Subcutaneous adipose tissue (tissue), 4 donors: ENCODE measurements around the gene SACS. TPM values are rescaled to one million over a fixed set of nuclear protein-coding genes. Genes with fewer than 3 reads are reported as not detected.

Source experiments
- CTCF ChIP-seq: fragments of 450-650 bp; IDR thresholded peaks from one replicate; pipeline ENCODE4 v1.5.1; 2016; ENCODE audit warnings: low read depth, mild to moderate bottlenecking, control low read depth, antibody characterized with exemption, moderate library complexity
- total RNA-seq, 4 donors: library from RNA; depleted of rRNA; stranded (reverse); fragments of >200 nt; gene quantifications; one replicate each; pipeline ENCODE4 v1.1.0, GENCODE V29; 2016

SACS gene
- total RNA-seq, 4 donors from 2014 or later = 16.6 to 25.0 (median 19.9) TPM

- TF ChIP-seq CTCF = no peak
Observed at GRCh38 chr13:23450340-23451046, 17.0 kb upstream of the SACS start.

GRCh38 chr13:23449398-23450162 is 16.1 kb upstream of the SACS start:
- TF ChIP-seq CTCF = no peak

- no peak for TF ChIP-seq CTCF
Observed at GRCh38 chr13:23447927-23448326, 14.4 kb upstream of the SACS start.

- TF ChIP-seq CTCF = no peak
Observed at GRCh38 chr13:23445794-23446193, 12.3 kb upstream of the SACS start.

GRCh38 chr13:23443878-23444277 is 10.4 kb upstream of the SACS start:
- no peak for TF ChIP-seq CTCF

- TF ChIP-seq CTCF = no peak
Observed at GRCh38 chr13:23443110-23443509, 9.6 kb upstream of the SACS start.

- no peak for TF ChIP-seq CTCF
Observed at GRCh38 chr13:23440821-23441618, 7.5 kb upstream of the SACS start.
